ENCODE measurements around the gene IQSEC3. TPM values are rescaled to one million over a fixed set of nuclear protein-coding genes. Genes with fewer than 3 reads are reported as not detected.
"Not testable (repeated sequence)": the region's sequence is repeated elsewhere in the genome, so short reads cannot be mapped to it uniquely, and the experiment has no call there.

IQSEC3 gene
- polyA plus RNA-seq, 1 donor from 2014 or later, result not detected

DNA sequence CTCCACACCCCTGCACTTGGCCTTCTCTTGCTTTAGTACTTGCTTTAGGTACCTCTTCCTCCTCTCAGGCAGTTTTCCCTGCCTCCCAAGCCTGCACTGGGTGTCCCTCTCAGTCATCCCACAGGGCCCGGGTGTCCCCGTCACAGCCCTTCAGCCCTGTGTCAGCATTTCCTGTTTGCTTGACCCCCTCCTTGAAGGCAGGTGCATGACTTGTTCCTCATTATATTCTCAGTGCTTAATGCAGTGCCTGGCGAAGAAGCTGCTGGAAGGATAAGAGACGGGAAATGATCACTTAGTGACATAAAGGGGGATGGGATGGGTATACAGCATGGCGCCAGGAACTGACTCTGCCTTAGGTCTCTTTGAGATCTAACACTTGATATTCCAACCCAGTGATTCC, 61.5 kb downstream of the IQSEC3 start:
- Mint-ChIP-seq H3K4me1 (peaks cover 0 to 5% (median 0%) of the 10 kb centered on the region in 3 donors), H3K4me3 (no peak overlapping the region), H3K27me3 (peaks cover 18% of the 10 kb centered on the region), H3K36me3 (no peaks in the 10 kb centered on the region), H3K9me3 (peaks cover 0 to 3% (median 0%) of the 10 kb centered on the region in 3 donors), H3K27ac (no peak overlapping the region)

DNA sequence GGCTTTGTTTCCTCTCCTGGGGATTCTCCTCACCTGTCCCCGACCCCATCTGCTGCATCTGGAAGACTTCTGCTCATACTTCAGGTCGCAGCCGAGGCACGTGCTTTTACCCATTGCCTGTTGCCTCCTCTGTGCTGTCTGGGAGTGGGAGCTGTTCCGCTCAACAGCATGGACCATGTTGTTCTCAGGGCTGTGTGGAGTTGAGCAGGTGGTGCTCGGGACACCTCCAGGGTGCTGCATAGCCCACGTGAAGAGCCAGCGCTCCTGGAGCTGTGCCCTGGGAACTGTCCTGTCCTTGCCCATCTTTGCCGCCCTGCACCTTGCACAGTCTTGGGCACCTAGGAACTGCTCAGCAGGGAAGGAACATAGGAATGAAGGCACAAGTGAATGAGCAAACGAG, 62.4 kb downstream of the IQSEC3 start:
- H3K4me3 Mint-ChIP-seq, result peak overlapping the region in 1 of 4 donors; percentile 82
- H3K9me3 Mint-ChIP-seq, result peaks cover 0 to 3% (median 0%) of the 10 kb centered on the region in 3 donors
- no peak overlapping the region for H3K27ac Mint-ChIP-seq
- H3K27me3 Mint-ChIP-seq, result peaks cover 19% of the 10 kb centered on the region
- H3K36me3 Mint-ChIP-seq, result no peaks in the 10 kb centered on the region
- H3K4me1 Mint-ChIP-seq, result peaks cover 0 to 5% (median 0%) of the 10 kb centered on the region in 3 donors

DNA sequence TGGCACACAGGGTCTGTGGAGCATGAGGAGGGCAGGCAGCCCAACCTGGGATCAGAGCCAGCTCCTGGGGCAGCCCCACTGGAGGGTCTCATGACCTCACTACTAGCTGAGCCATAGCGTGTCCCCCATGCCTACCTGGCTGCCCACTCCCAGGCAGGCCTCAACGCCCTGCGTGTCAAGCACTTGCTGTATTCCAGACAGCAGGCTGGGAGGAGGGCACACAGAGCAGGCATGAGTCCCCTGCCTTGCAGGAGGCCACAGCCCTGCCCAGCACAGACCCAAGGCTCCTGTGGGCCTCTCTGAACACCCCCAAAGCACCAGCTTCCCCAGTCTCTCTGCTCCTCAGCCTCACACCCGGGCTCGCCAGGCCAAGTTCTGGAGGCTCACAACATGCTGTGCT, 64.0 kb downstream of the IQSEC3 start:
- H3K4me3 Mint-ChIP-seq, result no peak overlapping the region
- H3K9me3 Mint-ChIP-seq, result peaks cover 0 to 3% (median 0%) of the 10 kb centered on the region in 3 donors
- H3K4me1 Mint-ChIP-seq, result peaks cover 0 to 5% (median 0%) of the 10 kb centered on the region in 3 donors
- no peak overlapping the region for H3K27ac Mint-ChIP-seq
- peaks cover 21% of the 10 kb centered on the region for H3K27me3 Mint-ChIP-seq
- H3K36me3 Mint-ChIP-seq, result no peaks in the 10 kb centered on the region

DNA sequence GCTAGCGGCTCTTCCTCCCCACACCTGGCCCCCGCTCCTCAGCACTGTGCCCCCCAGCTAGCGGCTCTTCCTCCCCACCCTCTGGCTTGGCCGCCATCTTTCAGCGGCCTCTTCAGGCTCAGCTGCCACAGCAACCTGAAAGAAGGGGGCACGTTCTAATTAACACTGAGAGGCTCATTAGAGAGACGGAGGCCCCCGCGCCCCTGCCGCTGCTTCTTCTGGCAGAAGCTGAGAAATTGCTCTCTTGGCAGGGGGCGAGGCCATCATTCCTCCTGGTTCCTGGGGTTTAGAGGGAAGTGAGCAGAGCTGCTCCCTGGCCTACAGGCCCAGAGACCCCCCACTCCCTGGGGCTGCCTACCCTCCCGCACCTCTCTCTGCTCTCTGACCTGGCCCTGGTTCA, 64.4 kb downstream of the IQSEC3 start:
- Mint-ChIP-seq H3K4me3 (peak overlapping the region in 1 of 4 donors; percentile 47), H3K9me3 (peaks cover 0 to 3% (median 0%) of the 10 kb centered on the region in 3 donors), H3K4me1 (peaks cover 0 to 5% (median 0%) of the 10 kb centered on the region in 3 donors), H3K36me3 (no peaks in the 10 kb centered on the region), H3K27me3 (peaks cover 23% of the 10 kb centered on the region), H3K27ac (no peak overlapping the region)

DNA sequence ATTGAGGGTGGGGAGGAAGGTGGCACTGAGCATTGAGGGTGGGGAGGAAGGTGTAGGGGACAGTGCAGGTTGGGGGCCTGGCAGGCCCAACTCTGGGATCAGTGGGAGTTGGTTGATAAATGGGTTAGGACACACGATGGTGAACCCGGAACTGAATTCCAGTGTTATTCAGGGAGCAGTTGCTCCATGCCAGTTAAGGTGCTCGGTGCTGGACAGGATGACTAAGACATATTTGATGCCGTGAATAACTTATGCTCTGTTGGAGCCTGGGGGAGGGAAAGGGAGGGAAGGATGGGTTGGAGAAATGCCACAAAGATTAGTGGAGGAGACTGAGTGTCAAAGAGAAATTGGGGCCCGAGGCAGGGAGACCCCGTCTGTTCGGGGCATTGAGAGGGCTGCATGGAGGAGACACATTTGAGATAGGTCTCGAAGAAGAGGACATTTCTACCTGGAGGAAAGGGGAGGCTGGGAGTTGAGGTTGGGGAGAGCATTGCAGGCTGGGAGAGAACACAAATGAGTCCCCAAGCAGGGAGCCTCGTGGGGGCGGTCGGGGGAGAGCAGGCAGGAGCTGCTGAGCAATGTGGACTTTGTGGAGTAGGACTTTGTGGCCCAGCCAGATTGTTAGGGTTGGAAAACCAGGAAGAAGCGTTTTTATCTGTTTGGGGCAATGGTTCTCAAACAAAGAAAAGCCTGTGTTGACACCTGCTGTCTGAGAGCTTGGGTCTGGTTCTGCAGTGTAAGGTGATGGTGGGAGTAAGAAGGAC, 65.3 kb downstream of the IQSEC3 start:
- peaks cover 24% of the 10 kb centered on the region for H3K27me3 Mint-ChIP-seq
- peaks cover 0 to 5% (median 2%) of the 10 kb centered on the region in 3 donors for H3K4me1 Mint-ChIP-seq
- peaks cover 0 to 3% (median 0%) of the 10 kb centered on the region in 3 donors for H3K9me3 Mint-ChIP-seq
- H3K36me3 Mint-ChIP-seq, result no peaks in the 10 kb centered on the region
- no peak overlapping the region for H3K4me3 Mint-ChIP-seq
- no peak overlapping the region for H3K27ac Mint-ChIP-seq

DNA sequence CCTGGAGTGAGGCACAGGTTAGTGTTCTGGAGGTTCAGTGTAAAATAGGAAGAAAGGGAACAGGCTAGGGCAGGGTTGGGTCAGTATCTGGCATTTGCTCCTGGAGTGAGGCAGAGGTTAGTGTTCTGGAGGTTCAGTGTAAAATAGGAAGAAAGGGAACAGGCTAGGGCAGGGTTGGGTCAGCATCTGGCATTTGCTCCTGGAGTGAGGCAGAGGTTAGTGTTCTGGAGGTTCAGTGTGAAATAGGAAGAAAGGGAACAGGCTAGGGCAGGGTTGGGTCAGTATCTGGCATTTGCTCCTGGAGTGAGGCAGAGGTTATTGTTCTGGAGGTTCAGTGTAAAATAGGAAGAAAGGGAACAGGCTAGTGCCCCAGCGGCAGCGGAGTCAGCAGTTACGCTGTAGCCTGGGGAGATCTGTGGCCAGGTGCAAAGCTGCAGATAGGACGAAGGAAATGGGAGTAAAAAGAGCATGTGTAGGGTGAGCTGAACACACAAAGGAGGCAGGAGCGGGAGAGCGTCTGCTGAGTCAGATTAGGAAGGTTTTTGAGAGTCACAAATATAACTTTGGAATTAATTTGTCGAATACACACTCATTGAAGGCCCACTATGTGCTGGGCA, 67.2 kb downstream of the IQSEC3 start:
- not testable (repeated sequence) for H3K4me3 Mint-ChIP-seq, H3K9me3 Mint-ChIP-seq, H3K27ac Mint-ChIP-seq, H3K4me1 Mint-ChIP-seq, H3K36me3 Mint-ChIP-seq
- peaks cover 20% of the 10 kb centered on the region for H3K27me3 Mint-ChIP-seq

DNA sequence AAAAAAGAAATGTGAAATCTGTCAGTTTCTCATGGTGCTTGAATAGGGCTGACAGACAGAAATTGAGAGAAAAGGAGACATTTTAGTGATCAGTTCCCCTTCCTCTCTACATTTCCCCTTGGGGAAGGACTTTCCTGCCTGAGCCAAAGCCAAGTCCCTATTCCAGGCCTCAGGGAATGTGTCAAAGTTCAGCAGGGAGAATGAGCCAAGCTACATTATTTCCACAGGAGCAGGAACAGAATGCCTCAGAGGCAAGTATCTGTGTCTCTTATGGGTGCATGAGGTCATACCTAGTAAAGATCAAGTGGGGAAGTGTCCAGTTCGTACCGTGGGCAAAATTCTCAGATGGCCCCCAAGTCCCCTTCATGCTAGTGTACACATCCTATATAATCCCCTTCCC, 68.6 kb downstream of the IQSEC3 start:
- H3K4me1 Mint-ChIP-seq, result peaks cover 0 to 3% (median 2%) of the 10 kb centered on the region in 3 donors
- H3K9me3 Mint-ChIP-seq, result no peaks in the 10 kb centered on the region
- peaks cover 28% of the 10 kb centered on the region for H3K27me3 Mint-ChIP-seq
- no peak overlapping the region for H3K4me3 Mint-ChIP-seq
- no peak overlapping the region for H3K27ac Mint-ChIP-seq
- no peaks in the 10 kb centered on the region for H3K36me3 Mint-ChIP-seq

DNA sequence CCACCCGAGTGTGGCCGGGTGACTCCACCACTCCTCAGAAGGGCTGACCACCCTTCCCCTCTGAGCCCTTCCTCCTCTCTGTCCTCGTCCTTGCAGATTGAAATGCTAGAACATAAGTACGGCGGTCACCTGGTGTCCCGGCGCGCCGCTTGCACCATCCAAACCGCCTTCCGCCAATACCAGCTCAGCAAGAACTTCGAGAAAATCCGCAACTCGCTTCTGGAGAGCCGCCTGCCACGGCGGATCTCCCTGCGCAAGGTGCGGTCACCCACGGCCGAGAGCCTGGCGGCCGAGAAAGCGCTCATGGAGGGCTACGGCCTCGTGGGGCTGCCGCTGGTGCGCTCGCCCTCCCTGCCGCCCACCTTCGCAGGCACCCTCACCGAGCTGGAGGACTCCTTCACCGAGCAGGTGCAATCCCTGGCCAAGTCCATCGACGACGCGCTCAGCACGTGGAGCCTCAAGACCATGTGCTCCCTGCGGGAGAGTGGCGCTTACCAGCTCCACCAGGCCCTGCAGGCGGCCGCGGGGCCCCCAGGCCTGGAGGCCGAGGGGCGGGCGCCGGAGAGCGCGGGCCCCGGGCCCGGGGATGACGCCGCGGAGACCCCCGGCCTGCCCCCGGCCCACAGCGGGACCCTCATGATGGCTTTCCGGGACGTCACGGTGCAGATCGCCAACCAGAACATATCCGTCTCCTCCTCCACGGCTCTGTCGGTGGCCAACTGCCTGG, 71.8 kb downstream of the IQSEC3 start:
- Mint-ChIP-seq H3K27me3 (peaks cover 26% of the 10 kb centered on the region), H3K9me3 (no peaks in the 10 kb centered on the region), H3K4me3 (no peak overlapping the region), H3K27ac (no peak overlapping the region), H3K4me1 (peaks cover 0 to 3% (median 2%) of the 10 kb centered on the region in 3 donors), H3K36me3 (no peaks in the 10 kb centered on the region)

DNA sequence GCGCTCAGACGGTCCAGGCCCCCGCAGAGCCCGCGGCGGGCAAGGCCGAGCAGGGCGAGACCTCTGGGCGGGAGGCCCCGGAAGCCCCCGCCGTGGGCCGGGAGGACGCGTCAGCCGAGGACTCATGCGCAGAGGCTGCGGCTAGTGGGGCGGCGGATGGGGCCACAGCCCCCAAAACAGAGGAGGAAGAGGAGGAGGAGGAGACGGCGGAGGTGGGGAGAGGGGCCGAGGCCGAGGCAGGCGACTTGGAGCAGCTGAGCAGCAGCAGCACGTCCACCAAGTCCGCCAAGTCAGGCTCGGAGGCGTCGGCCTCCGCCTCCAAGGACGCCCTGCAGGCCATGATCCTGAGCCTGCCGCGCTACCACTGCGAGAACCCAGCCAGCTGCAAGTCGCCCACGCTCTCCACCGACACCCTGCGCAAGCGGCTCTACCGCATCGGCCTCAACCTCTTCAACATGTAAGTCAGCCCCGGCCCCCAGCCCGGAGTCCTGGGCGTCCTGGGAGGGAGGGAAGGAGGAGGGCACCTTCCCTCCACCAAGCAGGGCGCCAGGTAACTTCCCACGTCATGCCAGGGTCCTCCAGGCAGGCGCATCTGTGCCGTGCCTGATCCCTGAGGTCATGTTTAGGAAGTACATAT, 72.4 kb downstream of the IQSEC3 start:
- Mint-ChIP-seq H3K36me3 (no peaks in the 10 kb centered on the region), H3K4me3 (no peak overlapping the region), H3K27me3 (peaks cover 25% of the 10 kb centered on the region), H3K27ac (no peak overlapping the region), H3K4me1 (peaks cover 0 to 3% (median 2%) of the 10 kb centered on the region in 3 donors), H3K9me3 (no peaks in the 10 kb centered on the region)

DNA sequence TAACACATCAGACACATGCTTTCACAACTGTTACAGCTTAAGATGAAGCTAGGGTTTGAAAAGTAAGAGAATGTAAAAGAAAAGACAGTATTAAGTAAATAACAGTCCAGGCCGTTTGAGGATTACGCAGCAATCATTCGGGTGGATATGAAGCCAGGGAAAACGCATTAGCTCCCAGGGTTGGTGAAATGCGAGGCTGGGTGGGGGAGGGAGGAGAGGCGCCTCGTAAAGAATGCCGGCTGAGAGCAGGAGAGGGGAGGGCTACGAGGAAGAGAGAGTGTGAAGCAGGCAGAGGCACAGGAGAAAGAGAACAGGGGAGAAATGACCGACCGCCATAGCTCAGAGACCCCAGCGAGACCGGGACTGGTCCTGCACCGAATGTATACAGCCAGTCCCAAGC, 73.0 kb downstream of the IQSEC3 start:
- no peak overlapping the region for H3K27ac Mint-ChIP-seq
- peaks cover 23% of the 10 kb centered on the region for H3K27me3 Mint-ChIP-seq
- H3K4me3 Mint-ChIP-seq, result no peak overlapping the region
- H3K9me3 Mint-ChIP-seq, result no peaks in the 10 kb centered on the region
- H3K36me3 Mint-ChIP-seq, result no peaks in the 10 kb centered on the region
- H3K4me1 Mint-ChIP-seq, result peaks cover 0 to 5% (median 2%) of the 10 kb centered on the region in 3 donors

DNA sequence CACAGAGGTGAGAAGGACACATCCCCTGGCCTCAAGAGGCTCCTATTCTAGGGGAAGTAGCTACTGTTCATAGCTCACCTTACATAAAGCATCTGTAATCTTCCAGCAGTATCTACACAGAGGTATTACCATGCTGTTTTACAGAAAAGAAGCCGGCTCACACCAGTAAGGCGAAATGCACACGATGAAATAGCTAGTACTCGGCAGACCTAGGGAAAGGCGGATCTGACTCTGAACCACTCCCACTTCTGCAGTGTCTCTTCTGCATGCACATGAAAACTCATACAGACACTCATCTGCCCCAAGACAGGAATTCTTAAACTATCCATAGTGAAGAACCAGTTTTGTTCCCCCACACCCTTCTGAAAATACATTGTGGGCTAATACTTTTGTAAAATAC, 73.6 kb downstream of the IQSEC3 start:
- no peak overlapping the region for H3K27ac Mint-ChIP-seq
- peak overlapping the region in 1 of 4 donors; percentile 42 for H3K4me3 Mint-ChIP-seq
- H3K36me3 Mint-ChIP-seq, result no peaks in the 10 kb centered on the region

DNA sequence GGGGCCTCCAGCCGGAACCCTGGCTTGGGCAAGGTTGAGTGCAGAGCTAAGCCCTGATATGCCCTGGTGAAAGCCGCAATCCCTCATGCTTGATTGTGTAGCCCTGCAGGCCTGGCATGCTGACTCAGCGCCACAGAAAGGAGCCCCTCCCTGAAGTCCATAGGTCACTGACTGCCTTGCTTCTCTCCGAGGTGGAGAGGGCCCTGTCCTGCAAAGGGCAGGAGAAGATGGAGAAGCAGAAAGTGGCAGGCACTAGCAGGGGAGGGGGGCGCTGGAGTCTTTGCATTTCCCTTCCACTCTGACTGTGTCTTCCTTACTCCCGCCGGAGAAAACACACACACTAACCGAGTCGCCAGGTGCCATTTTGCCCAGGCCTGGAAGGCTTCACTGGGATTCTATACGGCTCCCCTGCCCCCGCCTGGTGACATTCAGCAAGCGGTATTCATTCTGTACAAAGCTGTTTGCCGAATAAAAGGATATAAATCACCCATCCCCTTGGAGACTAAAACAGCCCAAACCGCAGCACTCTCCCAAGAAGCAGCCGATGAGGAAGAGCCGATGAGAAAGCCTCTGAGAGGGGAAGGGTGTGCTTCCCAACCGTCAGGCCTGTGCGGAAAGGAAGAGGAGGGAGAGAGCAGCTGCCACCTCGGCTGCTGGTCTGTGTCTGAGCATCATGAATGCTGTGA, 77.5 kb downstream of the IQSEC3 start:
- no peak overlapping the region for H3K27ac Mint-ChIP-seq

More for the DNA sequence above, 73.6 kb downstream of the IQSEC3 start:
- Mint-ChIP-seq H3K9me3 (no peaks in the 10 kb centered on the region), H3K4me1 (peaks cover 0 to 6% (median 2%) of the 10 kb centered on the region in 3 donors), H3K27me3 (peaks cover 23% of the 10 kb centered on the region)

DNA sequence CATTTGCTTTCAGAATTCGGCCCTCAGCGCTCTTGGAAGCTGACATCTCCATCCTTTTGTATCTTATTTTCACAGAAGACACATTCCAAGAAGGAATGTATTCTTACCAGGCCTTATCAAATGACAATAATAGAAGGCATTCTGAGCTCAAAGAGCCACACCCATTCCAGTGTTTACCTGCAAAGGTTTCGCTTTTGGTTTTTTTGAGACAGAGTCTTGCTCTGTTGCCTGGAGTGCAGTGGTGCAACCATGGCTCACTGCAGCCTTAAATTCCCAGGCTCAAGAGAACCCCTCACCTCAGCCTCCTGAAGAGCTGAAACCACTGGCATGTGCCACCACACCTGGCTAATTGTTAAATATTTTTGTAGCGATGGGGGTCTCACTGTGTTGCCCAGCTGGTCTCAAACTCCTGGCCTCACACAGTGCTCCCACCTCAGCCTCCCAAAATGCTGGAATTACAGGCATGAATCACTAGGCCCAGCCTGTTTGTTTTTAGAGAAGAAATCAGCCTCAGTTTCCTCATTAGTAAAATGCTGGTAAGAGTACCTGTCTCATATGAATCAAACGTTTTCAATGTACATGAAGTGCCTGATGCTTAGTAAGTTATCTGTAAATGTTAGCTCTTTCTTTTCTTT, 78.2 kb downstream of the IQSEC3 start:
- H3K27ac Mint-ChIP-seq, result no peak overlapping the region

More for the DNA sequence above, 77.5 kb downstream of the IQSEC3 start:
- H3K4me3 Mint-ChIP-seq, result peak overlapping the region in 1 of 4 donors; percentile 65
- peaks cover 0 to 6% (median 2%) of the 10 kb centered on the region in 3 donors for H3K4me1 Mint-ChIP-seq
- H3K9me3 Mint-ChIP-seq, result no peaks in the 10 kb centered on the region
- no peaks in the 10 kb centered on the region for H3K36me3 Mint-ChIP-seq
- H3K27me3 Mint-ChIP-seq, result peaks cover 19% of the 10 kb centered on the region

More for the DNA sequence above, 78.2 kb downstream of the IQSEC3 start:
- Mint-ChIP-seq H3K4me3 (no peak overlapping the region), H3K36me3 (no peaks in the 10 kb centered on the region), H3K27me3 (peaks cover 13% of the 10 kb centered on the region), H3K4me1 (peaks cover 0 to 3% (median 2%) of the 10 kb centered on the region in 3 donors), H3K9me3 (no peaks in the 10 kb centered on the region)

All from IgD-negative memory B cell (primary cell).